NCI-H446 treated with DMSO at 0.1 percent for 48 hours (cell line): Measurements from ENCODE around the gene ANKRD39.

Experiments
- DNase-seq: peaks from one replicate; lab custom pipeline; 2025; lab: John Stamatoyannopoulos, UW

The ANKRD39 gene

DNA sequence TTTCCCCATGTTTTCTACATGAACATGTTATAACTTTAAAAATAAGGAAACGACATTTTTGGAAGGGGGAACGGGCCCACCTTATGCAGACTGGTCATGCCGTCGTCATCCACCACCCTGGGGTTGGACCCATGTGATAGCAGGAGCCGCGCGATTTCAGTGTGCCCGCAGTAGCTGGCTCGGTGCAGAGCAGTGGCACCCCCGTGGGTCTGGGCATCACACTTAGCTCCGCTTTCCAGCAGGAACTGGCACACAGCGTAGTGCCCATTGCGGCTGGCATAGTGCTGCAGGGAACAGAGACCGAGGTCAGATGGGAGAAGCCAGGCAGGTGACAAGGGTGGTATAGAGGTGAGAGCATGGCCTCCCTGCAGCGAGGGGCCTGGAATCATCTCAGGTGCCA, 4.5 kb downstream of the ANKRD39 start:
- DNase-seq, result no peak

DNA sequence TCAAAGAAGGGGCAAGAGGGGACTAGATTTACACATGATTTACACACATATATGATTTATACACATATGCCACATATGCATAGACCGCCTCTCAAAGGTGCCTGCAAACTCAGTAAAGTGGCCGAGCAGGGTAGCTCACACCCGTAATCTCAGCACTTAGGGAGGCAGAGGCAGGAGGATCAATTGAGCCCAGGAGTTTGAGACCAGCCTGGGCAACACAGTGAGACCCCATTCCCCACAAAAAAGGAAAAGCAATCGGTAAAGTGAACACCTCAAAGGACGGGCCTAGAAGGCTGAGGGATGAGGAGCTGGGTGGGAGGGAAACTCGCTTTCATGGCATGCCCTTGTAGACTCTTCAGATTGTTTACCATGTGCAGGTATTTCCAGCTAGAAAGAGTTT, 5.1 kb downstream of the ANKRD39 start:
- DNase-seq, result no peak

DNA sequence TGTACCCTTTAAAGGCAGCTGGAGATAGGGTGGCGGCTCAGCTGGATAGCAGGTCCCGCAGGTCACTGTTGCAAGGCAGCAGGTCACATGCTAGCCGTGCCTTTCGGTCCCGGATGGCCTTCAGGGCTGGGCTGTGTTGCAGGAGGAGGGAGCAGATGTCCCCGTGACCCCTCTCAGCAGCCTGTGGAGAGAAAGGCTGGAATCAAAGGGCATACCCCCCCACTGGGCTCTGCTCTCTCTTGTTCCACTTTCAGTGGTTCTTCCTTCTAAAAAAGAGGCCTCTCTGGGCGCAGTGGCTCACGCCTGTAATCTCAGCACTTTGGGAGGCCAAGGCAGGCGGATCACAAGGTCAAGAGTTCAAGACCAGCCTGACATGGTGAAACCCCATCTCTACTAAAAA, 9.6 kb downstream of the ANKRD39 start:
- no peak for DNase-seq

DNA sequence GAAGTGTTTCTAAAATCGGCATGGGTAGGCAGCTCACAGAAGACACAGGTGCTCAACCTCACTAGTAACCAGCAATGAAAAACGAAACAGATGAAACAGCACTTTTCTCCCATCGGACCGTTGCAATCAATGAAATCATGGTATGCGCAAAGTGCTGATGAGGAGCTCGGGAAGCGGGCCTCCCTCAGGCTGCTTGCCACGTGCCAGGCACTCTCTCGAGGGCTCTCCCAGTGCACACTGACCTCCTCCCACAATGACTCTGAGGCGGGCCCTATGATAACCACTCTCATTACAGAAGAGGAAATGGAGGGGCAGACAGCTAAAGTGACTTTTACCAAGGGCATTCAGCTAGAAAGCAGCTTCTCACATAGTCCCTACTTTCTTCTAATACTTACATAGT, 10.2 kb downstream of the ANKRD39 start:
- DNase-seq, result no peak

DNA sequence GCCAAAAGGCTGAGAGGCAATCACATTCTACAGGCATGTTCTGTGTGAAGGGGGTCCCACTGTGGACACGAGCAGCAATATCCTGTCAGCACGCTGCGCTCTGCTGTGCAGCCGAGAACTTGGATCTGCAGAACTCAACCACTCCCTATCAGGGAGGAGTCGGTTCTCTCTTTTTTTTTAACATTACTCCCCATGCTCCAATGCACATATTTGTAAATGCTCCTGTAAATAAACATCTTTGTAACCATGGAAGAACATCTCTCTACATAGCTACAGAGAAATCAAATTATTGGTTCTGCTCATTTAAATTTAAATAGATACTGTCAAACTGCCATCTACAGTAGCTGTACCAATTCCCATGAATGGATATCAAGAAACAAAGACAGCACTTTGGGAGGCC, 11.0 kb downstream of the ANKRD39 start:
- DNase-seq, result no peak

DNA sequence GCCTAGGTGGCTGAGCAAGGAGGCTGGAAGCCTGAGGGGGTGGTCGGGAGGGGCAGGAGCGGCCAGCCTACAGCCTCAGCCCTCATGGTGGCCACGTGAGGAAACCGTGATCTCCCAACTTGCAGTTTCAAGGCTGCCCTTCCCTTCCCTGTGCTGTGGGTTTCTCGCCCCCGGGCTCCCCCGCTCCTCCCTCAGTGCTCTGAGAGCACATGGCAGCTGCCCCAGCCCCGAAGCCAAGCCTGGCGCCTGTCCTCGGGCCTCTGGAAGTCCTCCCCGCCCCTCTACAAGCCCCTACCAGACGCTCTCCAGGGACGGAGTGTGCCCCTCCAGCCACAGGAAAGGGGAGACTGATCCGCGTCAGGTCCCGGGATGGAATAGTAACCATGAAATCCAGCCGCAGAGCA, 13.4 kb downstream of the ANKRD39 start:
- no peak for DNase-seq

DNA sequence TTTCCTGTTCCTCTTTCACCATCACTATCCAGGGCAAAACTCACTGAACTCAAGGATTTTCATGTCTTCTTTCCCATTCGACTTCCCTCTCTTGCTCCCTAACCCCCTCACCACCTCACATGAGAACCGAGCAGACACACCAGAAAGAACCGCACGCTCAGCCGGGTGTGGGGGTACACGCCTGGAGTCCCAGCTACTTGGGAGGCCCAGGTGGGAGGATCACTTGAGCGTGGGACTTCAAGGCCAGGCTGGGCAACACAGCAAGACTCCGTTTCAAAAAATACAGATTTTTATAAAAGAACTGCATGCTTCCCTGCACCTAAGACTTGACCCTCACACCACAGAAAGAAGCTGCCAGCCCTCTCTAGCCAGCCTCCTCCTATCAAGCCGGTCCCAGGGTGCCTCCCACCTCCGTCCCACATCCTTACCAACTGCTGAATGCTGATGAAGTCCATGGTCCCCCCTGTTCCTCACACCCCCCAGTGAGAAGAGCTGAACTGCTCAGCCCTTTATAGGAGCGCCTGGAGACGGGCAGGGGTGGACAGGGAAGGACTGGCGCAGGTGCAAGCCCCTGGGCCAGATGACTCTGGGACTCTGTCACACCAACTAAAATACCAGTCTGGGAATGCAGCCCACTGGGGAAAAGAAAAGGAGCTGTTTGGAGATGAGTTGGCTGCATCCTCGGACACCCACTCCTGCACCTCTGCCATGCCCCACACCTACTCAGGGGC, 14.1 kb downstream of the ANKRD39 start, which contains the start of gene ANKRD23:
Gene ANKRD23, minus strand, starts transcription at position 484 of the 731 bp plus-strand sequence. Its CDS starts 29 bp downstream, at position 455.
- no peak for DNase-seq

DNA sequence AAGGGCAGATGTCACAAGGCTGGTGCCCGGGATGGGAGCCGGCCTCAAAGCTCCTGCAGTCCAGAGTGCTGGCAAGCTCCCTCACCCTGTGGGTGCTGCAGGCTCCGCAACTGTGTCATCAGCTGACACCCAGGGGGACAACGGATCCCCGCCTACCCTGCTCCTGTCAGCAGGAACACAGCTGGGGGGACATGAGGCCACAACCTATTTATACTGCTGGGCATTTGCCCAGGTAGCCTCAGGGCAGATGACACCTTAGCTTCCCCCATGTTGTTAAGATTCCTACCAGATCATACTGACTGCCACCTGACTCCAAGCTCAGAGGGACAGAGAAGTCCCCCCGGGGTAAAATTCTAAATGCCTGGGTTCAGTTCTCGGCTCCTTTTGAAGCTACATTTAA, 15.2 kb downstream of the ANKRD39 start:
- DNase-seq, result no peak

DNA sequence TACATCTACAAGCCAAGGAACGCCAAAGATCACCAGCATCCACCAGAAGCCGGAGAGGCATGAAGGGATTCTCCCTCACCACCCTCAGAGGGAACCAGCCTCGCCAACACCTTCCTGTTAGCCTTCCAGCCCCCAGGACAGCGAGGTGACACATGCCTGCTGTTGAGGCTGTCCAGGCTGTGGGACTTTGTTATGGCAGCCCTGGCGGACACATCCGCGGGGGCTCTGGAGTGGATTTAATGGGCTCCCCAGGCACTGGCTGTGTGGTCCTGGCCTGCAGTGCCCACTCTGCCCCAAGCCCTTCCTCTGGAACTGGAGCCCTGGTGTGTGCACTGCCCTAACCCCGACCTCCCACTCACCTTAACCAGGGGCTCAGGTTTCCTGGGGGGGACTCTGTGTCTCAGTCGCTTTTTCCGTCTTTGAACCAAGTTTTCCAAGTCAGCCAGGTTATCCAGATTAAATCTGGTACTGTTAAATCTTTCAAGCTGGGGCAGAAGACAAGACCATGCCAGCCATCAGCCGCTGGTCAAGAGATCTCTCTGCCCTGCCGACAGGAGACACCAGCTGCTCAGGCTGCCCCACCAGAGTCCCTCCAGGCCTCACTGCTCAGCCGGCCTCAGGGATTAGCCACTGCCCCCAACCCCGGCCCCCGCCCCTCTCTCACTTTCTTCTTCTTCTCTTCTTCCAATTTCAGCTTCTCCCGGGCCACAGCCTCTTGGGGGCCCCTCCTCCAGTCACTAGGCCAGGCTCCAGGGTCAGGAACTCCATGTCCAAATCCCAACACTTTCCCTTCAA, 15.9 kb downstream of the ANKRD39 start:
- no peak for DNase-seq

DNA sequence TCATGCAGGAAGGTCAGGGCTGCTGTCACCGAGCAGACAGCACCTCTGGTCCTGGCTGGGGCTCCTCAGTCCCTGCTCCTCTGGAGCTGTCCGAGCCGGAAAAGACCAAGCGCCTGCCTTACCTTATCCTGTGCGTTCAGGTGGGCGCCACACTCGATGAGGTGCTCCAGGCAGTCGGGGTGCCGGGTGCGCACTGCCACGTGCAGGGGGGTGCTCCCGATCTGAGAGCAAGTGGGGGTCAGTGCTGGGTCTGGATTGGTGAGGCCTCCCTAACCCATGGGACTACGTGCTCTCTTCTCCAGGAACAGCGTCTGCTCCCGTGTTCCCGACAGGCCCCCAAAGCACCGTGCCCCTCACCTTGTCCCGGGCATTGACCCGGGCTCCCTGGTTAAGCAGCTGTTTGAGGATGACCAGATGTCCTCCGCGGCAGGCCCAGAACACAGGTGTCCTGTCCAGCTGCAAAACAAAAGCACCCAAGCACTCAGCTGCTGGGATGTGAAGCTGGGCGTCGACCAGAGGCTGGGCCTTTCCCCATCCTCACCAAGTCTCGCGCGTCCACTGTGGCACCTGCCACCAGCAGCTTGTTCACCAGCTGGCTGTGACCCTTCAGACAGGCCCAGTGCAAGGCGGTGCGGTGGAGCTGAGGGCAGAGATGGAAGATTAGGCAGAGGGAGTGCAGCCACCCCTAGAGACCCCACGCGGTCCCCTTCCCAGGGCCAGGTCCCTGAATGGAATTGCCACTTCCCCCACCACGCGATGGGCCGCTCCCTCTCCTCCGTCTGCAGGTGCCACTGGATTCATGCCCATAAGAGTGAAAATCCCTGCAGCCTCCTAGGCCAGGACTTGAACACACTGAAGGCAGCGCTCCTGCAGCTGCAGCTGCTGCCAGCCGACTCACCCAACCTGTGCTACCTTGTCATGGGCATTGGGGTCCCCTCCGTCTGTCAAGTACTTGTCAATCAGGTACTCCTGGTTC, 17.7 kb downstream of the ANKRD39 start:
- DNase-seq, result no peak

DNA sequence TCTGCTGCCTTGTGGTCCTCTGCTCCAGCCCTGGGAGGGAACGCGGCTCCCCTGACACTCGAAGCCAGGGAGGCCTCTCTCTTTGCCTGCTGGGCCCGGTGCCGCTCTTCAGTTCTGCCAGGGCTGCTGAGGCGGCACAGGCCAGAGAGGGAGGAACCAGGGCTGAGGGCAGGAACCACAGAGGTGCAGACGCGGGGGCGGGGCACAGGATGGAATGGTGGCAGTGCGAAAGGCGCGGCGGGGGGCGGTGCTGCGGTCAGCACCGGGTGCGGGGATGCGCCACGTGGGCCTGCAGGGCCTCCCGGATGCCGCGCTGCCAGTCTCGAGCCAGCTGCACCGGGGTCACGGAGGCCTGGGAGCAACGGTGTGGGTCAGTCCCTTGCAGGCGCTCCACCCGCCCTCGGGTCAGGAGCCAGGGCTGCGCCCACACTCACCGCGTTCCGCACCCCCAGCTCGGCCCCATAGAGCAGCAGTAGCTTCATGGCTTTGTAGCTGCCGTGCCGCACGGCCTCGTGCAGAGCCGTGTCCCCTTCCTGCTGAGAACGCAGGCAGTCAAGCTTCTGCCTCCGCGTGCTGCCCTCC, 18.4 kb downstream of the ANKRD39 start:
- DNase-seq, result no peak

DNA sequence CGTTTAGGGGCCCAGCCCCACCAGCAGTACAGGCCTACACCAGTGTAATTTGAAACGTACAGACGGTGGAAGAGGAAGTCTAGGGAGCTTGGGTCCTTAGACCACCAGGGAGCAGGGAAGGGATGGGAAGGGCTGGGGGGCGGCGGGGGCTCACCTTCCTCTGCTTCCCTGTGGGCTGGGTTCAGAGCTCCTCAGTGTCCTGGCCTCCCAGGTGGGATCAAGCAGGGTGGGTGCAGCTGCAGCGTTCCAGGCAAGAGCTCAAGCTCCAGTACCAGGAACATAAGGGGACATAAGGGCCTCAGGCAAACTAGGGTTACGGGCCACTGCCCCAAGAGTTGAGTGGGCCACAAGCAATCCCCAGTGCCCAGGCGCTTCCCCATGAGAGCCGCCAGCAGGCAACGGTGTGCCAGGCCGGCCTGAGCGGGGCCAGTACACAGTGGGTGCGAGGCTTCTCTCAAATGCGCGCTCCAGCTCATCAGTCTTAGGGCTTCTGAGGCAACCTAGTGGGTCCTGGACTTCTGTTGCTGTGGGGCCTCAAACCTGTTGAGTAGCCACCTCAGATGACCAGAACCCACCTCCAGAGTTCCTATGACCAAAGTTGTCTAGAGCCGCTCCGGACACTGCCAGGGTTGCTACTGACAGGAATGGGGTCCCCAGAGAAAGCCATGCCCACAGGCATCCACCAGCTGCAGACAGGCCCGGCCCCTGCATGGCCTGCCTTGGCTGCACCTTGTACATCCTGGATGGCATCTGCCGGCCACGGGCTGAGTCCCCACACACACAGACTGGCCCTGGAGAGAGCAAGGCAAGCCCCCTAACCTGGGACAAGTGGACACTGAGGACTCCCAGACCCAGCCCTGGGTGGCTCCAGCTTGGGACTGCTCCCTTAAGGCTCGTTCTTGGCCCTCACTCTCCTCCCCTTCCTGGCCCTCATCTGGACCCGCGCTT, 19.2 kb downstream of the ANKRD39 start:
- DNase-seq, result no peak

DNA sequence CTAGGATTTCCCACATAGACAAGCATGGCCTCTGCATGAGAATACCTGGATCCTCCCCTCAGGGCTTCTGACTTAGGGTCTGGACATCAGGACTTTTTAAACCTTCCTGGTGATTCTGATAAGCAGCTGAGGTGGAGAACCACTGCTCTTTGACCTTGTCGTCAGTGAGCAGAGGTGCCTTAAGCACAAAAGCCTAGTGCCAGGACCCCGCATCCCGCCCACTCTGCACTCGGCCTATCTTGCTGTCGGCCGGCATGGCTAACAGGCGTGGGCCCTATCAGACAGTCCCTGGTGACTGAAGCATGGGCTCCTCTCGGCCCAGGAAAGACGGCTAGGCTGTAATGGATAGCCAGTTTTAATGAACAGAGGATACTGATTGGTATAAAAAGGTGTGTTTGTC, 20.2 kb downstream of the ANKRD39 start:
- no peak for DNase-seq

DNA sequence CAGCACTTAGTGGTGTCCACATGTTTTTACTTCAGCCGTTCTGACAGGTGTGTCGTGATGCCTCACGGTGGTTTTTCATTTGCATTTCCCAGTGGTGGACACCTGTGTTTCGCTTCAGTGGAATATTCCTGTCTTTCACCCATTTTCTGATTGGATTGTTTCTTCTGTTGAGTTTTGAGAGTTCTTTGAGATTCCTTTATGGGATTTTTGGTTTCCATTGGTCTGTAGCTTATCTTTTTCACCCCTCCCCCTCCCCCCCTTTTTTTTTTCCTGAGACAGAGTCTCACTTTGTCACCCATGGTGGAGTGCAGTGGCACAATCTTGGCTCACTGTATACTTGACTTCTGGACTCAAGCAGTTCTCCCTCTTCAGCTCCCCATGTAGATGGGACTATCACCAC, 22.0 kb downstream of the ANKRD39 start:
- DNase-seq, result no peak

DNA sequence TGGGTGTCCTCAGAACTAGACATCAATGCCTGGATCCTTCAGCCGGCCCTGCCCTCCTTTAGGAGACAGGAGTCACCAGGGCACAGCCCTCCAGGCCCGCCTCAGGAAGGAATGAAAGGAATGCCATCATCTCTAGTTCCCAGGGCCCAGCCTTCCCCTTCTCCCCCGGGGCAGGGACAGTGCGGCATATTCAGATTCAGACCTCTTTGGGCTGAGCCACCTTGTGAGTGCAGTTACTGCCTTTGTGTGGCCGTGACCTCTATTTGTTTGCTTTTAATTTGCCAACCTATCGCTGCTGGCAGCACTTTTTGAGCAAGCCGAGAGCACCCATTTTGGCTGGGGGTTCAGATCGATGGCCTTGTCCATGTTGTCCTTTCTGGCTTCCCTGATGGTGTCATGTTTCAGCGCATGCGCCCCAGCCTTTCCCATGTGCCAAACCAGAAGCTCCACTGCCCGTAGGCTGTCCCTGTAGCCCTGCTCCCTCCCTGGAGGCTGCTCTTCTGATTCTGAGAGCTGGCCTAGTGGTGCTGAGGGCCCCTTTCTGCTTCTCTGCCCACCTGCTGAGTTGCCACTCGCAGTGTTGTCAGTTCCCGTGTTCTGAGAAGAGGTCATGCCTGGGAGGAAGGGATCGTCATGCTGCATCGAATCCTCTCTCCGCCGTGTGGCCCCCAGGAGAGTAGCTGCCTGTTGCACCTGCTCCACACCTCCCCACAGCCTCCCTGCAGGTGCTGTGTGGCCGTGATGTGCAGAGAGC, 24.9 kb downstream of the ANKRD39 start:
- DNase-seq, result no peak

DNA sequence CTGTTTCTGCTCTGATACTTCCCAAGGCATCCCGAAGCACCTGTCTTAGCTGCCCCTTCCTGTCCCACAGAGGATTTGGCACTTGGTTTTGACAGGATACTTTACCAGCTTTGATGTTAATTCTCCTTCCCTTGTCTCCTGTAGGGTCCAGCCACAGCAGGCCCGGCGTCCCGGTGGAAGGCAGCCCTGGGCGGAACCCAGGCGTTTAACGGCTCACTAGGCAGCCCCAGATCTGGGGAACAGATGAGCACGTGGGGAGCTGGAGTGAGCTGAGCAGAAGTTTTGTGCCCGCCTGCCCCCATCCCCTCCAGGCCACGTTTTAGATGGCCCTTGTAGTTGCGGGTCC, 25.4 kb downstream of the ANKRD39 start:
- no peak for DNase-seq

DNA sequence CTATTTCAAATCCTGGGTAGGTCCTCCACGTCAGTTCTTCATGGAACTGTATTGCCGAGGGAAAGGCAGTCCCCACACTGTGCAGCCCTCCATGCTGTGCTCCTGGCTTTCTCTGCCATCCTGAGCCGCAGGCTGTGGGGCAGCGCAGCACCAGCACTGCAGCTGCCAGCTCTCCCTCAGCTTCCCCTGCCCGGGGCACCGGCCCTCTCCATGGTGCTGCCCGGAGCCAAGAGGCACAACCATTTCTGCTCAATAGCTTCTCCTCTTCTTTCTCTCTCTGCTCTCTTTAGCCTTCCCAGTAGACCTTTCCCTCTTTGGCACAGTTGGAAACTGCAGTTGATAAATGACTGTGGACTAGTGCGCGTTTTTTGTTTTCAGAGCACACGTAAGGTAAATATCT, 26.1 kb downstream of the ANKRD39 start:
- no peak for DNase-seq

DNA sequence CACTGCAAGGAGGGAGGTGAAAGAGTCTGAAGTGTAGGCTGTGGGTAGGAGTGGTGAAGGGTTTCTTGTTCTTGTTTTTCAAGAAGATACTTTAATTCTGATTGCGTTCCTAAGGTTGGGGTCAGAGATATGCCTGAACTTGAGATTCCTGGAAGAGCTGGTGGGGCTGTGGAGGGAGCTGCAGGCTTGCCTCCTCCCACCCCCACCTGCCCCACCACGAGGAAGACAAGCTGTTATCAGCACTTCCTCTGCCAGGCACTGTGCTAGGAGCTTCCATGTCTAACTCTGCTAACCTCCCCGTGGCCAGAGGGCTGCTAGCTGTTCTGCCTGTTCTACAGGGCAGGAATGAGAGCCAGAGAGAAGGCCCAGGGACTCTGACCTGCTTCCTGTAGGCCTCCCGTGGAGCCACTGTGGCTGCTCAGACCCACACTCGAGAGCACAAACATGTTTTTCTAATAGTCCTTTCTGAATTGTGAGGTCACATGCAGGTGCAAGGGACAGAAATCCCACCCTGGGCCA, 27.7 kb downstream of the ANKRD39 start:
- DNase-seq, result no peak

DNA sequence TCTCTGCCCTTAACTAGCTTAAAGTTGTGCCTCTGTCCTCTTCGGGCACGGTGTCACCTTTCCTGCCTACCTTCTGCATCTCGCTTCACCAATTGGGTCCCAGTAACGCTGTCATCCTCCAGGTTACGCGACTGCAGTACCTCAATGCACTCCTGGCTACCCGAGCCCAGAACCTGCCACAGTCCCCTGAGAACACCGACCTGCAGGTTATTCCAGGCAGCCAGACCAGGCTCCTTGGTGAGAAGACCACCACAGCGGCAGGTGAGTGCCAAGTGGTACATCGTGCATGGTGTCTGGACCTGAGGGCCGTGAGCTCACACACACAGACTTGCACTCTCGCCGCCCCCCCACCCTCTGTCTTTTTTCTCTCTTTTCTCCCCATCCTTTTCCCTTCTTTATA, 28.9 kb downstream of the ANKRD39 start:
- no peak for DNase-seq

DNA sequence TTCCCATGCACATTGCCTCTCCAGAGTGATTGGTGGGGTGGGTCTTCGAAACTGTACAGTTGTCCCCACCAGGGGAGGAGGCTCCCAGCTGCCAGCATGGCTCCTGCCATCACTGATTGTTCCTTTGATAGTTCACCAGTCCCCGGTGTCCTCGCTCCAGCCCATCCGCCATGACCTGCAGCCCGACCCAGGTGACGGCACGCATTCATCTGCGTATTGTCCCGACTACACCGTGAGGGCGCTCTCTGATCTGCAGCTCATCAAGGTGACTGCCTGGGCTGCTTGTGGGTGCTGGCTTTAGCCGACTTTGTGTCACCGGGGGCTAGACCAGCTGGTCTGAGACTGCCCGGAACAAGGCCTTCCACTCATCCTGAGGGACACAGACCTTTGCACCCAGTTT, 29.4 kb downstream of the ANKRD39 start:
- no peak for DNase-seq
